Transverse colon (tissue), 3 donors: ENCODE data around the gene UBAC2.

Source experiments
- CTCF ChIP-seq, 5 experiments: fragments of 200-600 bp in 3 of 5; fragments of 450-650 bp in 2 of 5; sonication (generic) in 3 of 5; IDR thresholded peaks; 1 replicate in 2 of 5; 2 replicates in 3 of 5; pipeline ENCODE4 v1.5.1; 2016 to 2017; ENCODE audit warnings: antibody characterized with exemption in 5 of 5, inconsistent platforms in 3 of 5, mild to moderate bottlenecking in 2 of 5, moderate library complexity in 1 of 5
- EP300 ChIP-seq: sonication (generic); formaldehyde crosslinking; IDR thresholded peaks from one replicate; pipeline ENCODE4 v1.6.1; 2017; ENCODE audit warnings: antibody characterized with exemption, low read depth

DNA sequence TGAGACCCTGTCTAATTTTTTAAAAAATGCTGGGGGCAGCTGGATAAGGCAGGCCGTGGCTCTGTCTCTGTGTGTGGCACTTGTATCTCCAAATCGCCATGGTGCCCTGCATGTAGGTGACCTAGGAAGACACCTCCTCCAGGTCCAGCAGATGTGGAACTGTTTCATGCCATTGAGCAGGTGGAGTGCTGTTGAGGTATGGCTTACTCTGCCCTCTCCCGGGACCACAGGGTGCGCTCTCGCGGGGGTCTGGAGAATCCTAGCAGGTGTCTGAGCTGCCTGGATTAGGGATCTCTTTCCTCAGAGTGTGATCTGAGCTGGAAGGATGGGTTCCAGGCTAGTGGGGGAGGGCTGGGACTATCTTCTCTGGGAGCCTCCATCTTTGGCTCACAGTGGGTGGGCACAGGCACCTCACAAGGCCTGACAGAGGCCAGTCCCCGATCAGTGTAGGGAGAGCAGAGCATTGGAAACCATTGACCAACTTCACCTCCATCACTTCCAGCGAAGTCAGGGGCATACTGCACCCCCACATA lies 233.0 kb downstream of the UBAC2 start:
- TF ChIP-seq CTCF (IDR thresholded peaks at IDR 0.05), result no peak
- no peak for TF ChIP-seq EP300
